ENCODE measurements around the gene TSEN34. TPM values are rescaled to one million over a fixed set of nuclear protein-coding genes. Genes with fewer than 3 reads are reported as not detected.
"Not testable (repeated sequence)": the region's sequence is repeated elsewhere in the genome, so short reads cannot be mapped to it uniquely, and the experiment has no call there.

TSEN34 gene
- total RNA-seq, 1 experiment from 2014 or later = 70.7 TPM

DNA sequence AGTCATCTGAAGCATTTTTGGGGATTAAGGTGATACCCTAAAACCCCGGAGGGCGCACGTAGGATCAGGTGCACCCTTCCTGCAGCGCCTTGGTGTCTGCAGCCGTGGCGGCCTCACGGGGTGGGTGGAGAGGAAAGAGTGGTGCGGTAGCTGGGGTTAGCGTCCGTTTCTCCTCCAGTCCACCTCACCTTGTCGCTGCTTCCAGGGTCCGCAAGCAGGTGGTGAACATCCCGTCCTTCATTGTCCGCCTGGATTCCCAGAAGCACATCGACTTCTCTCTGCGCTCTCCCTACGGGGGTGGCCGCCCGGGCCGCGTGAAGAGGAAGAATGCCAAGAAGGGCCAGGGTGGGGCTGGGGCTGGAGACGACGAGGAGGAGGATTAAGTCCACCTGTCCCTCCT is 16.1 kb downstream of the TSEN34 start:
- H3K4me3 ChIP-seq; H3K27ac ChIP-seq; H3K27me3 ChIP-seq; DNase-seq; H3K9me3 ChIP-seq (replicated peaks): not testable (repeated sequence)
- peaks cover 61% of the 10 kb centered on the region for H3K36me3 ChIP-seq
- H3K4me1 ChIP-seq = peaks cover 77% of the 10 kb centered on the region

DNA sequence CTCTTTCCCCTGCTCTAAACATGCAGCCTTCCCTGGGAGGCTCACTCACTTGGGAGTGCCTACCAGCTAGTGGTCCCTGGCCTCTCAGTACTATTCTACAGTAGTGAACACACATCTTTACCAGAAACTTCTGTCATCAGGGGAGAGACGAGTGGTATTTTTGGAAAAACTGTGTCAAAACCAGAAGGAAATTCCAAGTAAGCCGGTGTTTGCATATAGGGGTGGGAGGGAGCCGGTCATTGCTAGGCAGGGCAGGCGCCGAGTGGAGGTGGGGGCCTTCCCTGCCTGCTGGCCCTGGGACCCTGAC is 16.5 kb downstream of the TSEN34 start:
- H3K36me3 ChIP-seq = peaks cover 57% of the 10 kb centered on the region
- H3K4me1 ChIP-seq = peaks cover 72% of the 10 kb centered on the region

DNA sequence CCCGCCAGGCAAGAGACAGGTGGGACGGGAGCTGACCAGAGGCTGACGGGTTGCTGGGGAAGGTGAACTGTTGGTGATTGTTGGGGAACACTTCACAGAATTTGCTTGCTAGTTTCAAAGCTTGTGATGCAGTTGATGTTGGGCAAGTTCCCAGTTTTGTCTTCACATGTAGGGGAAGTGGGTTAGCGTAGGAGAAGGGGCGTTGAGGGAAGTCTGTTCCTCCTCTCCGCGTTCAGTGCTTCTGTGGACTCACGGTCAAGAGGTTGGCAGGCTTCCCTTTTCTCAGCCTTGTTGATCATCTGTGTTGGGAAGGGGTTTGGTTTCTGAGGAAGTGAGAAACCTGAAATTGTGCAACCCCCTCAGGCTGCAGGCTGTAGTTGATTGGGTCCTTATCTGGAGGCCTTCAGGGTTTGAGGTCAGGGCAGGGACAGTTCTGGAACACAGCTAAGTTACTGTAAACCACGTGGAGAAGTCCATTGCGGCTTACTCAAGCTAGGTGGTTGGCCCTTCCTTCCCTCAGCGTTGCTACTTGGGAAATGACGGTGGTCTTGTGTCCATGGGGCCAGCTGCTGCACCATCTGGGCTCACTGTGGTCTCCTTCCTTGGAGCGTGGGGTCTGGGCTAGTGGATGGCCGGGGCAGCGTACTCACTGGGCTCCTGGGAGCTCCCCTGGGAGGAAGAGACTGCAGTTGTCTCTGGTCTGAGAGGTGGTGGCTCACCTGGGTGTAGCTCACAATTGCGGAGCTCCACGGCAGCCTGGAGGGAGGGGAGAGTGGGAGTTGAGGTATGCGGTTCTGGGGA is 17.1 kb downstream of the TSEN34 start:
- Histone ChIP-seq H3K4me3 (no peak overlapping the region), H3K36me3 (peaks cover 51% of the 10 kb centered on the region), H3K4me1 (peaks cover 67% of the 10 kb centered on the region), H3K27ac (0 out of 2 replicates have a peak overlapping the region, but pooled peaks have one; percentile 54), H3K27me3 (no peaks in the 10 kb centered on the region), H3K9me3 (replicated peaks) (no peaks in the 10 kb centered on the region)
- DNase-seq = no peak

More for the DNA sequence above, 16.5 kb downstream of the TSEN34 start:
- no peak overlapping the region for H3K4me3 ChIP-seq
- H3K9me3 ChIP-seq (replicated peaks) = no peaks in the 10 kb centered on the region
- no peak for DNase-seq
- H3K27me3 ChIP-seq = no peaks in the 10 kb centered on the region
- no peak overlapping the region for H3K27ac ChIP-seq

DNA sequence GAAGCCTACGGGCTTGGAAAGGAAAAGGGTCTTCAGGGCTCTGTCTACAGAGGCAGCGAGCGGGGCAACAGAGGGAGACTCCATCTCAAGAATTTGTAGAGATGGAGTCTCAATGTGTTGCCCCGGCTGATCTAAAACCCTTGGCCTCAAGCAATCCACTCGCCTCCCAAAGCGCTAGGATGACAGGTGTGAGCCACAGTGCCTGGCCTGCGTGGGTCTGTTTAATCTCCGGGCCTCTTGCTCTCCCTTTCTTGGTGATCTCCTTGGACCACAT is 17.6 kb downstream of the TSEN34 start:
- Histone ChIP-seq H3K27me3 (no peaks in the 10 kb centered on the region), H3K36me3 (peaks cover 46% of the 10 kb centered on the region), H3K4me1 (peaks cover 65% of the 10 kb centered on the region), H3K9me3 (replicated peaks) (no peaks in the 10 kb centered on the region), H3K4me3 (no peak overlapping the region), H3K27ac (peak overlapping the region; percentile 54)
- peak; percentile 63 to 81 for DNase-seq

DNA sequence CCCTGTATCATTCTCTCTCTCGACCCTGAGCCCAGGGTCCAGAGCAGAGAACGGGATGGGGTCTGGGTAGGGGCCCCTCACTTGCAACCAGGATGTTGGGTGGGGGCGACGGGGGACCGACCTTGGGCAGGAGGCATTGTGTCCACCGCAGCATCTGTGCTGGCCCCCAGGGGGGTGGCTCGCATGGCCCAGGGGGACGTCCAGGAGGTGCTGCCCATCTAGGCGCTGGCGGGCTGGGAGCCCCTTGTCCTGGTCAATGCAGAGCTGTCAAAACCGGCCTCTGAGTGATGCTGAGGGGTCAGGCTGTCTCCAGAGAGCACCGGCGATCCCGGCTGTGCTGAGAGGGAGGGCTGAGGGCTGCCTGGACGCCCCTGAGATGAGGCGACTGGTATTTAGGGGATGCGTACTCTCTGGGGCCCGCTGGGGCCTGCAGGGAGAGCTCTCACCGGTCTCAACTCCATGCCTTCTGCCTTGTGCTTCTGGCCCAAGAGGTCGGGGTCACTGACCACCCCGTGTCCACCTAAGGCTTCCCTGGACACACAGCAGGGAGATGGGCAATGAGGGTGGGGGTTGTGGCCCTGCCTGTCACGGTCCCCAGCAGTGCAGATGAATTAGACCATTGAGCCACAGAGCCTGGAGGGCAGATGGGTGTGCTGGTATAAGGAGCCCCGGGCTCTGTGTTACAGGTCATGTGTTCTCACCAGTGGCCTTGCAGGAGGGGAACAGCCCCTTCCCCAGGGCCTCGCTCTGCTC is 18.1 kb downstream of the TSEN34 start:
- Histone ChIP-seq H3K9me3 (replicated peaks) (no peaks in the 10 kb centered on the region), H3K36me3 (peaks cover 41% of the 10 kb centered on the region), H3K27ac (peak overlapping the region; percentile 54), H3K4me1 (peaks cover 61% of the 10 kb centered on the region), H3K4me3 (no peak overlapping the region), H3K27me3 (no peaks in the 10 kb centered on the region)
- peak; percentile 53 to 61 for DNase-seq

DNA sequence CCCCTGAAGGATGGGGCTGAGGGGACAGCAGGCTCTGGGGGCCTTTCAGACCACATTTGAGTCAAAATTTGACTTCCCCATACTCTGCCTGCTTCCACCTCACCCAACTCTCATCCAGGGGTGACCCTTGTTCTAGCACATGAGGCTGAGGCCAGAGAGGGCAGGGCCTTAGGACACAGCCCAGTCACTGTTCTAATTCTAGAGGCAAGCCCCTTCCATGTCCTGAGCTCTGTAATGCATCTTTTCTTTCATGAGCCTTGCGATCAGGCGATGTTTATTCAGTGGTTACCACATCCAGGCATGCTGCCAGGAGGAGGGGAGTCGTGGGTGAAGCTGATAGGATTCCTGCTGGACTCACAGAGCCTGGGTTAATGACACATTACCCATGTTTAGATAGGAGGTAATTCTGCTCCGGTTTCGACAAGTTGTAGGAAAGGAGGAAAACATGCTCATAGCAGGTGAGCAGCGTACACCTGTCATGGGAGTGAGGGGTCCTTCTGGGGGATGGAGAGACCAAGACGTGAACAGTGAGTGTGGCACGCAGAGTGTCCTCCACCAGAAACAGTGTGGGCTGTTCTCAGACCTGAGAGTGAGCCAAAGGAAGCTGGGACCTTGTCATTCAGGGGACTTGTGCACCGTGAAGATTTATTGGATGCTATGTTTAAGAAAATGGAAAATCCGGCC is 18.8 kb downstream of the TSEN34 start:
- Histone ChIP-seq H3K4me1 (peaks cover 56% of the 10 kb centered on the region), H3K9me3 (replicated peaks) (no peaks in the 10 kb centered on the region), H3K36me3 (peaks cover 34% of the 10 kb centered on the region), H3K4me3 (no peak overlapping the region), H3K27me3 (no peaks in the 10 kb centered on the region), H3K27ac (peak overlapping the region; percentile 54)
- peak; percentile 95 to 98 for DNase-seq

DNA sequence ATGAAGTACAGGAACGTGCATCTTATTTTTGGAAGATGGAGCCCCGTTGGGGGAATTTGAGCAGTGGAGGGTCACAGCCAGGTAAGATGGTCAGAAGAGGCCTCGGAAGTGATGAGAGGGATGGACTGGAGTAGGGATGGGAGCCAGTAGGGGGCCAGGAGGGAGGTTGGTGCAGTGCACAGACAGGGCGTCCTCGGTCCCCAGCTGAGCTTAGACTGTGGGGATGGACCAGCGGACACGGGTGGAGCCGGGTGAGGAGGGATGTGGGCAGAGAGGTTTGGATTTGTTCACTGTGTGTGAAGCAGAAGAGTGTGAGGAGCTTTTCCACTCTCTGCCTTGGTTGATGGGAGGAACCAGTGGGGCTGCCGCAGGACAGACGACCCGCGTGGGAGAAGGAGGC is 20.1 kb downstream of the TSEN34 start:
- Histone ChIP-seq H3K27ac (no peak overlapping the region), H3K36me3 (peaks cover 21% of the 10 kb centered on the region), H3K4me1 (peaks cover 43% of the 10 kb centered on the region), H3K27me3 (no peaks in the 10 kb centered on the region), H3K9me3 (replicated peaks) (no peaks in the 10 kb centered on the region), H3K4me3 (no peak overlapping the region)
- no peak for DNase-seq

DNA sequence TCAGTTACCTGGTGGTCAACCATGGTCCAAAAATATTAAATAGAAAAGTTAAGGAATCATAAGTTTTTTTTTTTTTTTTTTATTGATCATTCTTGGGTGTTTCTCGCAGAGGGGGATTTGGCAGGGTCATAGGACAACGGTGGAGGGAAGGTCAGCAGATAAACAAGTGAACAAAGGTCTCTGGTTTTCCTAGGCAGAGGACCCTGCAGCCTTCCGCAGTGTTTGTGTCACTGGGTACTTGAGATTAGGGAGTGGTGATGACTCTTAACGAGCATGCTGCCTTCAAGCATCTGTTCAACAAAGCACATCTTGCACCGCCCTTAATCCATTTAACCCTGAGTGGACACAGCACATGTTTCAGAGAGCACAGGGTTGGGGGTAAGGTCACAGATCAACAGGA is 23.1 kb downstream of the TSEN34 start:
- peaks cover 20% of the 10 kb centered on the region for H3K4me1 ChIP-seq
- H3K36me3 ChIP-seq; H3K4me3 ChIP-seq; H3K27me3 ChIP-seq; DNase-seq; H3K27ac ChIP-seq; H3K9me3 ChIP-seq (replicated peaks): not testable (repeated sequence)

DNA sequence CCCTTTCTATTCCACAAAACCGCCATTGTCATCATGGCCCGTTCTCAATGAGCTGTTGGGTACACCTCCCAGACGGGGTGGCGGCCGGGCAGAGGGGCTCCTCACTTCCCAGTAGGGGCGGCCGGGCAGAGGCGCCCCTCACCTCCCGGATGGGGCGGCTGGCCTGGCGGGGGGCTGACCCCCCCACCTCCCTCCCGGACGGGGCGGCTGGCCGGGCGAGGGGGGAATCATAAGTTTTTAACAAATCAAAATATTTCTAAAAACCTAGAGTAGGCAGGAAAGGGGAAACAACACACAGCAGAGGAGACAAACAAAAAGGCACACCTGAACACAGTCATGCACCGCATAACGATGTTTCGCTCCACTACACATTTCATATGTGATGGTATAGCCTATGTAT is 23.6 kb downstream of the TSEN34 start:
- peaks cover 15% of the 10 kb centered on the region for H3K4me1 ChIP-seq
- H3K9me3 ChIP-seq (replicated peaks); H3K27me3 ChIP-seq; DNase-seq; H3K27ac ChIP-seq; H3K4me3 ChIP-seq; H3K36me3 ChIP-seq: not testable (repeated sequence)

DNA sequence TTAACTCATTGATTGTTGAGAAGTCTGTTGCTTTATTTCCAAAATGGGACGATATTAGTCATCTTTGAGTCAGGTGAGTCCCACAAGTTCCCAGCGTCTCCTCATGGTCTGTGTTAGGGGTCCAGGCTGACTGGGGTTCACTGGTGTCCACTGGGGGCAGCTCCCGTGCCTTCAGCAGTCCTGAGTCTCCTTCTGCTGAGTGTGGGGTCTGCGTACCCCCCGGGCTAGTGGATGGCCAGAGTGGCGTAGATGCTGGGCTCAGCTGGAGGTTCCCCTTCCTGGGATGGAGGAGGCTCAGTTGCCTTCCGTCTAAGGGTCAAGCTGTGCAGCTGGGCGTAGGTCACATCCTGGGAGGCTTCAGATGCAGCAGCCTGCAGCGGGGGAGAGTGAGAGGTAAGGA is 25.8 kb downstream of the TSEN34 start:
- no peaks in the 10 kb centered on the region for H3K9me3 ChIP-seq (replicated peaks)
- no peaks in the 10 kb centered on the region for H3K36me3 ChIP-seq
- no peak overlapping the region for H3K4me3 ChIP-seq
- peaks cover 7% of the 10 kb centered on the region; the same call in 1 of the 2 replicates for H3K4me1 ChIP-seq
- H3K27me3 ChIP-seq = no peaks in the 10 kb centered on the region
- no peak for DNase-seq
- no peak overlapping the region for H3K27ac ChIP-seq

DNA sequence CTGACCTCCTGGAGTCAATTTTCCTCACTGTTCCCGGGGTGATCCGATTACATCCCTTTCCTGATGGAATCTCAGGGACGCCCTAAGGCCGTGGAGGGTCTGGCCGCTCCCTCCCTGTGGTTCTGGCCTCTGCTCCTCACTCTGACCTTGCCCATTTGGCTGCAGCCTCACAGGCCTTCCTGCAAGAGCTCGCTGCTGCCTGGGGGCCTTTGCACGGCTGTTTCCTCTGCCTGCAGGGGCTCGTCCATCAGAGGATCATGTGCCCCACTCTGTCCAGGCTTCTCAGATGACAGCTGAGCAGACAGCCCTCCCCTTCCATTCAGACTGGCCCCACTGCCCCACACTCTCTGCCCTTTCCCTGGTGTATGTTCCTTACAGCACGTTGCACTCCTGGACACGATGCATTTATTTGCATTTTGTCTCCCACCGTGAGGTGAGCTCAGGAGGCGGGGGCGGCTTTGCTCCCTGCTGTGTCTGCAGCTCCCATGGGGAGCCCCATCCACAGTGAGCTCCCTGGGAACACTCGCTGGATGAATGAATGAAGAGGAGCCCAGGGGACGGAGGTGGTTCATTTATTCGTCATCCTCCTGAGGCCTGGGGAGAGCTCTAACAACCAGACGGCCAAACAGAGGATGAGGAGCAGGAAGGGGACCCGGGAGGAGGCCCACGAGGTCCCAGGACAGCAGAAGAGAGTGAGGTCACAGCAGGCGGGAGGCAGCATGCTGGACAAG is 26.6 kb downstream of the TSEN34 start:
- H3K4me3 ChIP-seq; H3K36me3 ChIP-seq; H3K4me1 ChIP-seq; H3K9me3 ChIP-seq (replicated peaks); H3K27me3 ChIP-seq: not testable (repeated sequence)
- H3K27ac ChIP-seq = peak overlapping the region; percentile 39; the same call in 1 of the 2 replicates
- DNase-seq = peak; percentile 75 to 80

DNA sequence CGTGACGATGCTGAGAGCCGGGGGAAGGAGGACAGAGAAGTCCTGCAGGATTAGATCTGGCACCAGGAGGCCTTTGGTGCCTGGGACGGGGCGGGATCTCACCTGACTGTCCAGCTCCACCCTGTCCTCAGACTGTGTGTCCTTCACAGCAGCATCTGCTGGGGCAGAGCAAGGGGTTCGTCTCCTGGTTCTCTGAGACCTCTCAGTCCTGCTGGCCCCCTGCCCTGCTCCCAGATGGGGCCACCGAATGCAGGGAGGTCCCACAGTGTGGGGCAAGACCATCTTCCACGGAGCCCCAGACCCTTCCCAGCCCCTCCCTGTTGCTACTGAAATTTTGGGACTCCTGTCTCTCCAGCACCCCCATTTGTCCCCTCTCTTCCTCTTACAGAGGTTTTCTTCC is 27.2 kb downstream of the TSEN34 start:
- Histone ChIP-seq H3K27ac (peak overlapping the region; percentile 39), H3K4me3 (no peak overlapping the region), H3K9me3 (replicated peaks) (no peaks in the 10 kb centered on the region), H3K36me3 (no peaks in the 10 kb centered on the region), H3K27me3 (no peaks in the 10 kb centered on the region), H3K4me1 (peaks cover 7% of the 10 kb centered on the region; the same call in 1 of the 2 replicates)
- DNase-seq = no peak

DNA sequence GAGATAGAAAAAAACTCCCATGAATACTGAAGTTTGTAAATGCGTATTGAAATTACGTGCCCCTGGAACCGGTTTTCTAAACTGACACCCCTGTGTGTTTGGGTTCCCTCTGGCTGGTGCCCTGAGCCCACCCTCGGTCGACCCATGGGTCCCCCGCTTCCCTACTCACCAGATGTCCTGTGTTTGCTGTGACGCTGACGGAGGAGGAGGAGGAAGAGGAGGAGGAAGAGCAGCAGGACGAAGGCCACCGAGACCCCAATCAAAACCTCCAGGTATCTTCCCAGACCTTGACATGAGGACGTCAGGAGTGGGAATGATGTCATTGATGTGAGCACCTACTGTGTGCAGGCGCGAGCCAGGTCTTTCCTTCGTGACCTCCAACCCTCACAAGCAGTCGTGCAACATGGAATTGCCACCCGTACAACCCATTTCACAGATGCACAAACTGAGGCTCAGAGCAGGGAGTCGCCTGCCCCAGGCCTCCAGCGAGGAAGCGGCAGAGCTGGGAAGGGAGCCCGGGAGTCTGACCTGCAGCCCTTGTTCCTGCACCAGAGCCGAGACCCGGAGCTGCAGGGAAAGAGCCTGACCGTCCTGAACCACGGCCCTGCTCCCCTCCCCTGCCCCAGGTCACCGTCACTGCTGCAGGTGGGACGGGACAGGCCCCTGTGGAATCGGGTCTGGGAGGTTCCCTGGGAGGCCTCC is 28.0 kb downstream of the TSEN34 start:
- no peak for DNase-seq
- peaks cover 7% of the 10 kb centered on the region; the same call in 1 of the 2 replicates for H3K4me1 ChIP-seq

DNA sequence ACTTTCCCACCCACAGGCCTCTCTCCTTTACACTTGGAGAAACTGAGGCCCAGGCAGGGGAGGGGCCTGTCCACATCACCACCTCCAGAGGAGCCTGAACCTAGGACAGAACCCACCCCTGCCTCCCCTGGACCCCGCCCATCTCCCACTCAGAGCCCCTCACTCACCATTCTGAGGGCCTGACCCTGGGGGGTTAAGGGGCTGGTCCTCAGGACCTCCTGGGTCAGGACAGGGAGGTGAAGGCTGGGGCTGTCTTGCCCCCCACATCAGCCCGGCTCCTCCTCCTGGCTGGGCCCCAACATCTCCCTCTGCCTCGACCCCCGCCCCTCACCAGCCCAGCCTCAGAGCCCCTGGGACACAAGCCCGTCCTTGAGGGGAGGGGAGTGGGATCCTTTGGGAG is 28.6 kb downstream of the TSEN34 start:
- DNase-seq, H3K36me3 ChIP-seq, H3K27me3 ChIP-seq: not testable (repeated sequence)

More for the DNA sequence above, 28.0 kb downstream of the TSEN34 start:
- no peaks in the 10 kb centered on the region for H3K36me3 ChIP-seq
- H3K9me3 ChIP-seq (replicated peaks) = no peaks in the 10 kb centered on the region
- H3K4me3 ChIP-seq = no peak overlapping the region
- H3K27ac ChIP-seq = no peak overlapping the region
- no peaks in the 10 kb centered on the region for H3K27me3 ChIP-seq

More for the DNA sequence above, 28.6 kb downstream of the TSEN34 start:
- H3K27ac ChIP-seq; H3K9me3 ChIP-seq (replicated peaks); H3K4me3 ChIP-seq; H3K4me1 ChIP-seq: not testable (repeated sequence)
